ENCODE measurements around the gene TMEM41A. TPM values are rescaled to one million over a fixed set of nuclear protein-coding genes. Genes with fewer than 3 reads are reported as not detected.
"Not testable (repeated sequence)": the region's sequence is repeated elsewhere in the genome, so short reads cannot be mapped to it uniquely, and the experiment has no call there.

TMEM41A gene
- polyA plus RNA-seq, 1 donor from 2014 or later = 12.9 TPM

GRCh38 chr3:185470323-185470722, 28.5 kb downstream of the TMEM41A start:
- Histone ChIP-seq H3K4me3 (ENCODE audit: low read length) (no peak overlapping the region), H3K36me3 (ENCODE audit: insufficient read depth, low read length) (peaks cover 7% of the 10 kb centered on the region)

GRCh38 chr3:185469542-185469941, 29.3 kb downstream of the TMEM41A start:
- no peak overlapping the region for H3K9ac ChIP-seq (ENCODE audit: low read length)
- no peaks in the 10 kb centered on the region for H3F3A ChIP-seq (ENCODE audit: insufficient read depth, low read length, poor library complexity, severe bottlenecking)
- H3K9me2 ChIP-seq (ENCODE audit: insufficient read depth, low read length) = no peaks in the 10 kb centered on the region
- H4K20me1 ChIP-seq (ENCODE audit: insufficient read depth) = no peaks in the 10 kb centered on the region
- no peaks in the 10 kb centered on the region for H3K79me2 ChIP-seq (replicated peaks; ENCODE audit: insufficient read depth, low read length)
- no peak overlapping the region for H2AFZ ChIP-seq (ENCODE audit: low read depth, low read length)
- H3K4me3 ChIP-seq (ENCODE audit: low read length) = no peak overlapping the region
- H3K27me3 ChIP-seq (ENCODE audit: insufficient read depth, low read depth, low read length) = no peaks in the 10 kb centered on the region
- H3K27ac ChIP-seq (ENCODE audit: low read length) = no peak overlapping the region
- H3K36me3 ChIP-seq (ENCODE audit: insufficient read depth, low read length) = peaks cover 7% of the 10 kb centered on the region
- H3K9me3 ChIP-seq (ENCODE audit: low read length) = no peaks in the 10 kb centered on the region
- no peak for TF ChIP-seq POLR2AphosphoS5 (IDR thresholded peaks at IDR 0.05)
- H3K4me2 ChIP-seq (ENCODE audit: low read length) = no peak overlapping the region

More at GRCh38 chr3:185470323-185470722, 28.5 kb downstream of the TMEM41A start:
- no peaks in the 10 kb centered on the region for H3F3A ChIP-seq (ENCODE audit: insufficient read depth, low read length, poor library complexity, severe bottlenecking)
- H3K9me3 ChIP-seq (ENCODE audit: low read length) = no peaks in the 10 kb centered on the region
- no peaks in the 10 kb centered on the region for H4K20me1 ChIP-seq (ENCODE audit: insufficient read depth)
- no peaks in the 10 kb centered on the region for H3K79me2 ChIP-seq (replicated peaks; ENCODE audit: insufficient read depth, low read length)
- no peaks in the 10 kb centered on the region for H3K27me3 ChIP-seq (ENCODE audit: insufficient read depth, low read depth, low read length)
- H3K27ac ChIP-seq (ENCODE audit: low read length) = no peak overlapping the region
- no peaks in the 10 kb centered on the region for H3K9me2 ChIP-seq (ENCODE audit: insufficient read depth, low read length)
- H3K9ac ChIP-seq (ENCODE audit: low read length) = no peak overlapping the region
- no peak overlapping the region for H2AFZ ChIP-seq (ENCODE audit: low read depth, low read length)
- no peak for TF ChIP-seq MXI1 (conservative IDR thresholded peaks at IDR 0.05; ENCODE audit: poor library complexity, severe bottlenecking)
- no peak for TF ChIP-seq POLR2AphosphoS5 (IDR thresholded peaks at IDR 0.05)
- no peak for TF ChIP-seq REST (IDR thresholded peaks at IDR 0.05; ENCODE audit: borderline replicate concordance)
- no peak for TF ChIP-seq RAD21 (conservative IDR thresholded peaks at IDR 0.05)
- no peak for TF ChIP-seq EZH2 (IDR thresholded peaks at IDR 0.05; ENCODE audit: borderline replicate concordance, insufficient read depth, low read length, poor library complexity, severe bottlenecking)
- TF ChIP-seq TAF1 (IDR thresholded peaks at IDR 0.05; ENCODE audit: low read depth) = no peak
- TF ChIP-seq EP300 (conservative IDR thresholded peaks at IDR 0.05; ENCODE audit: poor library complexity, severe bottlenecking) = no peak
- no peak for TF ChIP-seq CTCF (IDR thresholded peaks at IDR 0.05; ENCODE audit: poor library complexity, severe bottlenecking)
- no peak for TF ChIP-seq SMC3 (conservative IDR thresholded peaks at IDR 0.05; ENCODE audit: poor library complexity)
- no peak overlapping the region for H3K4me2 ChIP-seq (ENCODE audit: low read length)

- H3K27me3 ChIP-seq (ENCODE audit: insufficient read depth, low read depth, low read length); H3K4me3 ChIP-seq (ENCODE audit: low read length); H4K20me1 ChIP-seq (ENCODE audit: insufficient read depth); H3K9me3 ChIP-seq (ENCODE audit: low read length); H3K9me2 ChIP-seq (ENCODE audit: insufficient read depth, low read length); H3K36me3 ChIP-seq (ENCODE audit: insufficient read depth, low read length); H3K9ac ChIP-seq (ENCODE audit: low read length); H3F3A ChIP-seq (ENCODE audit: insufficient read depth, low read length, poor library complexity, severe bottlenecking); H2AFZ ChIP-seq (ENCODE audit: low read depth, low read length); H3K79me2 ChIP-seq (replicated peaks; ENCODE audit: insufficient read depth, low read length); H3K4me2 ChIP-seq (ENCODE audit: low read length): not testable (repeated sequence)
- H3K27ac ChIP-seq (ENCODE audit: low read length) = peak overlapping the region; percentile 44
Observed at GRCh38 chr3:185466123-185466522, 32.7 kb downstream of the TMEM41A start.
